WTC11 (cell line): Measurements from ENCODE around the gene EPB41. TPM values are rescaled to one million over a fixed set of nuclear protein-coding genes. Genes with fewer than 3 reads are reported as not detected.

ENCODE experiments used
- ATAC-seq: fragments of 200-7000 bp; cut with Tn5 transposase; 2 replicates; pipeline ENCODE4 v1.10.0; 2021; ENCODE audit warnings: mild to moderate bottlenecking, moderate library complexity
- CTCF ChIA-PET: fragments of 300-600 bp; sonication (Branson Sonifier 250); formaldehyde crosslinking; loops from one replicate; lab custom pipeline; 2021; ENCODE audit warnings: antibody characterized with exemption; lab: Charles Lee
- POLR2A ChIA-PET: fragments of 350-600 bp; sonication (Branson Sonifier 250); formaldehyde crosslinking; loops from one replicate; lab custom pipeline; 2021; ENCODE audit warnings: antibody characterized with exemption; lab: Charles Lee
- DNase-seq: peaks from one replicate; pipeline ENCODE4 v3.0.0; 2021; ENCODE audit warnings: low spot score
- H3K27ac Mint-ChIP-seq: 2 replicates; pipeline ENCODE4 v1.8.0; 2021; ENCODE audit warnings: mixed read lengths
- H3K27me3 Mint-ChIP-seq: 2 replicates; pipeline ENCODE4 v1.8.0; 2021; ENCODE audit warnings: low read depth, mild to moderate bottlenecking, moderate library complexity, mixed read lengths
- H3K36me3 Mint-ChIP-seq: 2 replicates; pipeline ENCODE4 v1.8.0; 2021; ENCODE audit warnings: mixed read lengths
- H3K4me1 Mint-ChIP-seq: 2 replicates; pipeline ENCODE4 v1.8.0; 2022; ENCODE audit warnings: mixed read lengths
- H3K4me3 Mint-ChIP-seq: 2 replicates; pipeline ENCODE4 v1.8.0; 2021; ENCODE audit warnings: mild to moderate bottlenecking, moderate library complexity, mixed read lengths
- H3K9me3 Mint-ChIP-seq: 2 replicates; pipeline ENCODE4 v1.8.0; 2021; ENCODE audit warnings: mixed read lengths
- ATF1 ChIP-seq: sonication (generic); formaldehyde crosslinking; IDR thresholded peaks from 2 replicates; pipeline ENCODE4 v1.8.1; 2023; ENCODE audit warnings: mild to moderate bottlenecking, moderate library complexity, missing genetic modification reagents
- ATF6 ChIP-seq: sonication (generic); formaldehyde crosslinking; IDR thresholded peaks from 2 replicates; pipeline ENCODE4 v1.8.1; 2023; ENCODE audit warnings: mild to moderate bottlenecking, missing genetic modification reagents
- E2F5 ChIP-seq: sonication (generic); formaldehyde crosslinking; IDR thresholded peaks from 2 replicates; pipeline ENCODE4 v1.8.1; 2022; ENCODE audit warnings: mild to moderate bottlenecking, moderate library complexity, missing genetic modification reagents
- FOXP1 ChIP-seq: sonication (generic); formaldehyde crosslinking; IDR thresholded peaks from 2 replicates; pipeline ENCODE4 v1.8.0; 2022; ENCODE audit warnings: missing genetic modification reagents, mild to moderate bottlenecking, moderate library complexity, borderline replicate concordance
- FOXP4 ChIP-seq: sonication (generic); formaldehyde crosslinking; IDR thresholded peaks from 2 replicates; pipeline ENCODE4 v1.8.0; 2022; ENCODE audit warnings: mild to moderate bottlenecking, missing genetic modification reagents
- GABPB1 ChIP-seq: sonication (generic); formaldehyde crosslinking; IDR thresholded peaks from 2 replicates; pipeline ENCODE4 v1.8.1; 2023; ENCODE audit warnings: mild to moderate bottlenecking, missing genetic modification reagents
- MXD4 ChIP-seq: fragments of 250-450 bp; sonication (Bioruptor Pico); IDR thresholded peaks from 2 replicates; pipeline ENCODE4 v1.8.0; 2021; ENCODE audit warnings: mild to moderate bottlenecking, moderate library complexity, borderline replicate concordance
- RELA ChIP-seq: sonication (generic); formaldehyde crosslinking; IDR thresholded peaks from 2 replicates; pipeline ENCODE4 v1.8.1; 2022; ENCODE audit warnings: missing genetic modification reagents, mild to moderate bottlenecking, borderline replicate concordance
- SOX15 ChIP-seq: fragments of 250-450 bp; sonication (Bioruptor Pico); IDR thresholded peaks from 2 replicates; pipeline ENCODE4 v1.9.0; 2021; ENCODE audit warnings: mild to moderate bottlenecking
- TP53 ChIP-seq: sonication (generic); formaldehyde crosslinking; IDR thresholded peaks from 2 replicates; pipeline ENCODE4 v1.8.1; 2023; ENCODE audit warnings: mild to moderate bottlenecking, missing genetic modification reagents
- ZNF281 ChIP-seq: sonication (generic); formaldehyde crosslinking; IDR thresholded peaks from 2 replicates; pipeline ENCODE4 v1.8.0; 2023; ENCODE audit warnings: mild to moderate bottlenecking, missing genetic modification reagents
- ZNF396 ChIP-seq: fragments of 250-450 bp; sonication (Bioruptor Pico); IDR thresholded peaks from 2 replicates; pipeline ENCODE4 v1.8.0; 2021; ENCODE audit warnings: mild to moderate bottlenecking, moderate library complexity, borderline replicate concordance
- ZNF416 ChIP-seq: fragments of 250-450 bp; sonication (Bioruptor Pico); IDR thresholded peaks from 2 replicates; pipeline ENCODE4 v1.9.0; 2021; ENCODE audit warnings: mild to moderate bottlenecking, inconsistent platforms
- total RNA-seq: library from RNA; stranded (reverse); gene quantifications from 3 replicates; pipeline ENCODE4 v1.2.3, GENCODE V29; 2021
- TF ChIP-seq, protein P1 (sequence below): fragments of 250-450 bp; sonication (Bioruptor Pico); IDR thresholded peaks from 2 replicates; pipeline ENCODE4 v2.1.2; 2022; ENCODE audit warnings: mild to moderate bottlenecking, moderate library complexity
- TF ChIP-seq, protein P2 (sequence below): fragments of 250-450 bp; sonication (Bioruptor Pico); IDR thresholded peaks from 2 replicates; pipeline ENCODE4 v1.9.0; 2021; ENCODE audit warnings: mild to moderate bottlenecking, borderline replicate concordance

Gene EPB41
- total RNA-seq, 1 experiment from 2014 or later, result 85.0 TPM

- no peaks in the 10 kb centered on the region for H3K9me3 Mint-ChIP-seq
- ATAC-seq (no peak), DNase-seq (no peak)
- ChIA-PET CTCF (interaction anchor here (0.6 to 8.9 kb wide), 16 partner anchors 9 to 164 kb away, joined by 3 to 102 read pairs (median 4); no protein-coding TSS in a partner anchor), POLR2A (no interaction called here)
- no peak overlapping the region for H3K4me3 Mint-ChIP-seq
- H3K27ac Mint-ChIP-seq, result no peak overlapping the region
- peaks cover 11% of the 10 kb centered on the region; the same call in 1 of the 2 replicates for H3K36me3 Mint-ChIP-seq
- TF ChIP-seq SOX15 (CRISPR knock-in tag) (no peak), E2F5 (CRISPR knock-in tag) (no peak), FOXP1 (CRISPR knock-in tag) (no peak), GABPB1 (no peak), ZNF396 (CRISPR knock-in tag) (no peak), ZNF416 (CRISPR knock-in tag) (no peak), RELA (CRISPR knock-in tag) (no peak), ZNF281 (CRISPR knock-in tag) (no peak), ATF1 (CRISPR knock-in tag) (no peak), TP53 (CRISPR knock-in tag) (no peak), FOXP4 (CRISPR knock-in tag) (no peak), MXD4 (CRISPR knock-in tag) (no peak), ATF6 (CRISPR knock-in tag) (no peak)
- TF ChIP-seq, protein P1, sequence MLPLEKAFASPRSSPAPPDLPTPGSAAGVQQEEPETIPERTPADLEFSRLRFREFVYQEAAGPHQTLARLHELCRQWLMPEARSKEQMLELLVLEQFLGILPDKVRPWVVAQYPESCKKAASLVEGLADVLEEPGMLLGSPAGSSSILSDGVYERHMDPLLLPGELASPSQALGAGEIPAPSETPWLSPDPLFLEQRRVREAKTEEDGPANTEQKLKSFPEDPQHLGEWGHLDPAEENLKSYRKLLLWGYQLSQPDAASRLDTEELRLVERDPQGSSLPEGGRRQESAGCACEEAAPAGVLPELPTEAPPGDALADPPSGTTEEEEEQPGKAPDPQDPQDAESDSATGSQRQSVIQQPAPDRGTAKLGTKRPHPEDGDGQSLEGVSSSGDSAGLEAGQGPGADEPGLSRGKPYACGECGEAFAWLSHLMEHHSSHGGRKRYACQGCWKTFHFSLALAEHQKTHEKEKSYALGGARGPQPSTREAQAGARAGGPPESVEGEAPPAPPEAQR, result no peak
- TF ChIP-seq, protein P2, sequence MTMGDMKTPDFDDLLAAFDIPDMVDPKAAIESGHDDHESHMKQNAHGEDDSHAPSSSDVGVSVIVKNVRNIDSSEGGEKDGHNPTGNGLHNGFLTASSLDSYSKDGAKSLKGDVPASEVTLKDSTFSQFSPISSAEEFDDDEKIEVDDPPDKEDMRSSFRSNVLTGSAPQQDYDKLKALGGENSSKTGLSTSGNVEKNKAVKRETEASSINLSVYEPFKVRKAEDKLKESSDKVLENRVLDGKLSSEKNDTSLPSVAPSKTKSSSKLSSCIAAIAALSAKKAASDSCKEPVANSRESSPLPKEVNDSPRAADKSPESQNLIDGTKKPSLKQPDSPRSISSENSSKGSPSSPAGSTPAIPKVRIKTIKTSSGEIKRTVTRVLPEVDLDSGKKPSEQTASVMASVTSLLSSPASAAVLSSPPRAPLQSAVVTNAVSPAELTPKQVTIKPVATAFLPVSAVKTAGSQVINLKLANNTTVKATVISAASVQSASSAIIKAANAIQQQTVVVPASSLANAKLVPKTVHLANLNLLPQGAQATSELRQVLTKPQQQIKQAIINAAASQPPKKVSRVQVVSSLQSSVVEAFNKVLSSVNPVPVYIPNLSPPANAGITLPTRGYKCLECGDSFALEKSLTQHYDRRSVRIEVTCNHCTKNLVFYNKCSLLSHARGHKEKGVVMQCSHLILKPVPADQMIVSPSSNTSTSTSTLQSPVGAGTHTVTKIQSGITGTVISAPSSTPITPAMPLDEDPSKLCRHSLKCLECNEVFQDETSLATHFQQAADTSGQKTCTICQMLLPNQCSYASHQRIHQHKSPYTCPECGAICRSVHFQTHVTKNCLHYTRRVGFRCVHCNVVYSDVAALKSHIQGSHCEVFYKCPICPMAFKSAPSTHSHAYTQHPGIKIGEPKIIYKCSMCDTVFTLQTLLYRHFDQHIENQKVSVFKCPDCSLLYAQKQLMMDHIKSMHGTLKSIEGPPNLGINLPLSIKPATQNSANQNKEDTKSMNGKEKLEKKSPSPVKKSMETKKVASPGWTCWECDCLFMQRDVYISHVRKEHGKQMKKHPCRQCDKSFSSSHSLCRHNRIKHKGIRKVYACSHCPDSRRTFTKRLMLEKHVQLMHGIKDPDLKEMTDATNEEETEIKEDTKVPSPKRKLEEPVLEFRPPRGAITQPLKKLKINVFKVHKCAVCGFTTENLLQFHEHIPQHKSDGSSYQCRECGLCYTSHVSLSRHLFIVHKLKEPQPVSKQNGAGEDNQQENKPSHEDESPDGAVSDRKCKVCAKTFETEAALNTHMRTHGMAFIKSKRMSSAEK, result no peak
- H3K27me3 Mint-ChIP-seq, result no peaks in the 10 kb centered on the region
- peaks cover 9% of the 10 kb centered on the region for H3K4me1 Mint-ChIP-seq
Measured at GRCh38 chr1:29033829-29034466, 119.6 kb downstream of the EPB41 start.
